H9 (cell line): Measurements from ENCODE around the gene HS3ST1. TPM values are rescaled to one million over a fixed set of nuclear protein-coding genes. Genes with fewer than 3 reads are reported as not detected.

Experiments
- DNase-seq: peaks from one replicate; pipeline ENCODE4 v3.0.0-alpha.2; 2017
- H2AFZ ChIP-seq: one replicate; pipeline ENCODE4 v1.6.1; 2013; ENCODE audit warnings: mild to moderate bottlenecking, low read length, control low read depth, moderate library complexity
- H2AK5ac ChIP-seq: 2 replicates; pipeline ENCODE4 v1.6.1; 2013; ENCODE audit warnings: low read length, control low read depth, mixed read lengths; ENCODE audit not compliant: insufficient read length
- H2BK120ac ChIP-seq: one replicate; pipeline ENCODE4 v1.6.1; 2013; ENCODE audit warnings: low read depth, mild to moderate bottlenecking, low read length, control low read depth, inconsistent platforms; ENCODE audit not compliant: poor library complexity, severe bottlenecking
- H2BK12ac ChIP-seq: 2 replicates; pipeline ENCODE4 v1.6.1; 2013; ENCODE audit warnings: low read length, control low read depth, mixed read lengths, low read depth; ENCODE audit not compliant: insufficient read length
- H2BK15ac ChIP-seq: 2 replicates; pipeline ENCODE4 v1.6.1; 2013; ENCODE audit warnings: low read depth, low read length, control low read depth
- H2BK20ac ChIP-seq: one replicate; pipeline ENCODE4 v1.6.1; 2013; ENCODE audit warnings: low read depth, mild to moderate bottlenecking, low read length, control low read depth, inconsistent platforms; ENCODE audit not compliant: poor library complexity, severe bottlenecking
- H2BK5ac ChIP-seq: 2 replicates; pipeline ENCODE4 v1.6.1; 2013; ENCODE audit warnings: low read length, control low read depth, mixed read lengths; ENCODE audit not compliant: insufficient read length
- H3K14ac ChIP-seq: 2 replicates; pipeline ENCODE4 v1.6.1; 2013; ENCODE audit warnings: low read length, control low read depth; ENCODE audit not compliant: insufficient read depth
- H3K18ac ChIP-seq: 2 replicates; pipeline ENCODE4 v1.6.1; 2013; ENCODE audit warnings: low read depth, mild to moderate bottlenecking, mixed read lengths, low read length, control low read depth; ENCODE audit not compliant: insufficient read length
- H3K23ac ChIP-seq: 2 replicates; pipeline ENCODE4 v1.6.1; 2013; ENCODE audit warnings: low read length, control low read depth, mixed read lengths, low read depth; ENCODE audit not compliant: insufficient read length
- H3K23me2 ChIP-seq: 2 replicates; pipeline ENCODE4 v1.6.1; 2013; ENCODE audit warnings: low read depth, mild to moderate bottlenecking, mixed read lengths, low read length, control low read depth; ENCODE audit not compliant: insufficient read length, poor library complexity, severe bottlenecking
- H3K27ac ChIP-seq: 2 replicates; pipeline ENCODE4 v1.5.1; 2013; ENCODE audit warnings: low read length, control low read depth, mixed read lengths, low read depth; ENCODE audit not compliant: insufficient read length
- H3K27me3 ChIP-seq: 2 replicates; pipeline ENCODE4 v1.6.1; 2013; ENCODE audit warnings: low read length, control low read depth, inconsistent platforms; ENCODE audit not compliant: insufficient read depth
- H3K4ac ChIP-seq: 2 replicates; pipeline ENCODE4 v1.6.1; 2013; ENCODE audit warnings: low read depth, mild to moderate bottlenecking, control low read depth, inconsistent platforms, low read length, moderate library complexity
- H3K4me1 ChIP-seq: 2 replicates; pipeline ENCODE4 v1.6.1; 2013; ENCODE audit warnings: low read length, control low read depth, inconsistent platforms; ENCODE audit not compliant: insufficient read depth
- H3K4me2 ChIP-seq: 2 replicates; pipeline ENCODE4 v1.6.1; 2013; ENCODE audit warnings: low read length, control low read depth, mixed read lengths; ENCODE audit not compliant: insufficient read length, insufficient read depth
- H3K56ac ChIP-seq: 2 replicates; pipeline ENCODE4 v1.6.1; 2013; ENCODE audit warnings: low read depth, mild to moderate bottlenecking, mixed read lengths, low read length, control low read depth; ENCODE audit not compliant: insufficient read length
- H3K79me1 ChIP-seq: 2 replicates; pipeline ENCODE4 v1.6.1; 2013; ENCODE audit warnings: low read depth, mild to moderate bottlenecking, moderate library complexity, low read length, control low read depth, inconsistent platforms; ENCODE audit not compliant: insufficient read depth, poor library complexity, severe bottlenecking
- H3K79me2 ChIP-seq: 2 replicates; pipeline ENCODE4 v1.6.1; 2013; ENCODE audit warnings: low read length, control low read depth, inconsistent platforms; ENCODE audit not compliant: insufficient read depth
- H3K9ac ChIP-seq: 2 replicates; pipeline ENCODE4 v1.6.1; 2013; ENCODE audit warnings: low read length, control low read depth, mixed read lengths; ENCODE audit not compliant: insufficient read length; ENCODE audit errors: extremely low read depth
- H3K9me3 ChIP-seq: one replicate; pipeline ENCODE4 v1.6.1; 2013; ENCODE audit warnings: low read depth, low read length, inconsistent platforms; ENCODE audit not compliant: control insufficient read depth
- H3T11ph ChIP-seq: one replicate; pipeline ENCODE4 v1.6.1; 2013; ENCODE audit warnings: mild to moderate bottlenecking, low read length, control low read depth, inconsistent platforms
- H4K20me1 ChIP-seq: one replicate; pipeline ENCODE4 v1.6.1; 2013; ENCODE audit not compliant: control insufficient read depth, insufficient read length, insufficient read depth
- H4K5ac ChIP-seq: 2 replicates; pipeline ENCODE4 v1.6.1; 2013; ENCODE audit warnings: low read depth, mild to moderate bottlenecking, mixed read lengths, low read length, control low read depth; ENCODE audit not compliant: insufficient read length
- H4K8ac ChIP-seq: replicated peaks from 2 replicates; pipeline ENCODE4 v1.6.1; 2013; ENCODE audit warnings: low read length, control low read depth, mixed read lengths, low read depth; ENCODE audit not compliant: insufficient read length
- H4K91ac ChIP-seq: 2 replicates; pipeline ENCODE4 v1.6.1; 2013; ENCODE audit warnings: low read depth, mild to moderate bottlenecking, moderate library complexity, mixed read lengths, low read length, control low read depth; ENCODE audit not compliant: insufficient read length
- H3K27ac Mint-ChIP-seq, 3 experiments: 2 replicates in 2 of 3; 3 replicates in 1 of 3; pipeline ENCODE4 v1.8.0; 2020 to 2021; ENCODE audit warnings: mixed read lengths in 3 of 3, mild to moderate bottlenecking in 1 of 3, moderate library complexity in 1 of 3
- H3K27me3 Mint-ChIP-seq: 2 replicates; pipeline ENCODE4 v1.8.0; 2021; ENCODE audit warnings: low read depth, mild to moderate bottlenecking, moderate library complexity, mixed read lengths
- H3K36me3 Mint-ChIP-seq, 3 experiments: 2 replicates in 2 of 3; 3 replicates in 1 of 3; pipeline ENCODE4 v1.8.0; 2020 to 2021; ENCODE audit warnings: low read depth in 3 of 3, mixed read lengths in 3 of 3; ENCODE audit not compliant: insufficient read depth in 1 of 3
- H3K4me1 Mint-ChIP-seq, 2 experiments: 2 replicates each; pipeline ENCODE4 v1.8.0; 2020; ENCODE audit warnings: mixed read lengths in 2 of 2
- H3K4me3 Mint-ChIP-seq, 2 experiments: 2 replicates in 1 of 2; 3 replicates in 1 of 2; pipeline ENCODE4 v1.8.0; 2020 to 2021; ENCODE audit warnings: mild to moderate bottlenecking in 2 of 2, mixed read lengths in 2 of 2, moderate library complexity in 1 of 2
- H3K9me3 Mint-ChIP-seq, 2 experiments: 2 replicates in 1 of 2; 3 replicates in 1 of 2; pipeline ENCODE4 v1.8.0; 2020; ENCODE audit warnings: mild to moderate bottlenecking in 2 of 2, mixed read lengths in 2 of 2, moderate library complexity in 1 of 2
- WGBS: extraction: QIAGEN DNeasy Blood & Tissue Kit; methylation state at CpG from one replicate; pipeline ENCODE4 v1.1.7; 2013; ENCODE audit warnings: missing lambda C conversion rate, low lambda C conversion rate, mixed read lengths; ENCODE audit not compliant: insufficient read length; ENCODE audit errors: extremely low coverage; 5-methylcytosine and 5-hydroxymethylcytosine counted together
- total RNA-seq: library from RNA; stranded (reverse); gene quantifications from 2 replicates; pipeline ENCODE4 v1.2.1, GENCODE V29; 2021
- TF ChIP-seq, protein P1 (sequence below): fragments of 200-600 bp; sonication (generic); conservative IDR thresholded peaks from 3 replicates; pipeline ENCODE4 v1.8.0; 2021; ENCODE audit warnings: antibody characterized with exemption, mild to moderate bottlenecking

HS3ST1 gene
- total RNA-seq, 1 experiment from 2014 or later: 0.04 TPM

DNA sequence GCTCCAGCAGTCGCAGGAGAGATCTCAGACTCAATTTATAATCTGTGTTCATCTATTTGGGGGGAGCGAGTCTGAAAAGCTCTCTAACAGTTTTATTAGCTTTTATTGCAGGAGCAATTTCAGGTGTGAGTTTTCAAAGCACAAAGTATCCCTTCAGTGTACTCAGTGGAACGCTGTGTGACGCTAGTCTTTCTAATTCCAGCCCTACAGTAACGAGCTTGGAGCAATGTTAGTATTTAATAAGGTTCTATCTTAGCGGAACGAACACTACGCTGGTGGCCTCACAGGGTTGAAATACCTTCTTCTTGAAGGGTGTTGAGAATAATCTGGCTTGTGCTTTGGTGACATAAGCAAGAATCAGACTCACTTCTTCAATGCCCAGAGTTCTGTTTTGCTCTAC lies 8.4 kb downstream of the HS3ST1 start:
- no peak overlapping the region for H3K27ac Mint-ChIP-seq
- H3K27ac ChIP-seq: no peak overlapping the region
- no CpG with 5 or more reads among the region's 8 CpGs for WGBS
- H3K56ac ChIP-seq: no peak overlapping the region
- no peak overlapping the region for H3K18ac ChIP-seq
- no peaks in the 10 kb centered on the region for H3K4me1 ChIP-seq
- H3K4me1 Mint-ChIP-seq: peaks cover 6 to 8% of the 10 kb centered on the region in 2 experiments; a peak in 3 of 4 replicates
- no peak overlapping the region for H2AFZ ChIP-seq
- H3K14ac ChIP-seq: no peak overlapping the region
- no peak overlapping the region for H3K9ac ChIP-seq
- TF ChIP-seq, protein P1, sequence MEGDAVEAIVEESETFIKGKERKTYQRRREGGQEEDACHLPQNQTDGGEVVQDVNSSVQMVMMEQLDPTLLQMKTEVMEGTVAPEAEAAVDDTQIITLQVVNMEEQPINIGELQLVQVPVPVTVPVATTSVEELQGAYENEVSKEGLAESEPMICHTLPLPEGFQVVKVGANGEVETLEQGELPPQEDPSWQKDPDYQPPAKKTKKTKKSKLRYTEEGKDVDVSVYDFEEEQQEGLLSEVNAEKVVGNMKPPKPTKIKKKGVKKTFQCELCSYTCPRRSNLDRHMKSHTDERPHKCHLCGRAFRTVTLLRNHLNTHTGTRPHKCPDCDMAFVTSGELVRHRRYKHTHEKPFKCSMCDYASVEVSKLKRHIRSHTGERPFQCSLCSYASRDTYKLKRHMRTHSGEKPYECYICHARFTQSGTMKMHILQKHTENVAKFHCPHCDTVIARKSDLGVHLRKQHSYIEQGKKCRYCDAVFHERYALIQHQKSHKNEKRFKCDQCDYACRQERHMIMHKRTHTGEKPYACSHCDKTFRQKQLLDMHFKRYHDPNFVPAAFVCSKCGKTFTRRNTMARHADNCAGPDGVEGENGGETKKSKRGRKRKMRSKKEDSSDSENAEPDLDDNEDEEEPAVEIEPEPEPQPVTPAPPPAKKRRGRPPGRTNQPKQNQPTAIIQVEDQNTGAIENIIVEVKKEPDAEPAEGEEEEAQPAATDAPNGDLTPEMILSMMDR: no peak
- no peak overlapping the region for H3K4ac ChIP-seq
- no peak for DNase-seq
- H2AK5ac ChIP-seq: no peak overlapping the region
- H3K23ac ChIP-seq: no peak overlapping the region
- H2BK120ac ChIP-seq: no peak overlapping the region
- no peak overlapping the region for H2BK20ac ChIP-seq
- no peaks in the 10 kb centered on the region for H3K9me3 ChIP-seq
- no peaks in the 10 kb centered on the region for H3K36me3 Mint-ChIP-seq
- no peak overlapping the region for H2BK12ac ChIP-seq
- H3T11ph ChIP-seq: no peak overlapping the region
- no peak overlapping the region for H2BK5ac ChIP-seq
- H4K8ac ChIP-seq: no peak overlapping the region
- H4K5ac ChIP-seq: no peak overlapping the region
- no peaks in the 10 kb centered on the region for H4K20me1 ChIP-seq
- no peaks in the 10 kb centered on the region for H3K79me1 ChIP-seq
- H3K27me3 ChIP-seq: no peaks in the 10 kb centered on the region
- H3K4me2 ChIP-seq: no peak overlapping the region
- no peak overlapping the region for H4K91ac ChIP-seq
- H3K79me2 ChIP-seq: no peaks in the 10 kb centered on the region
- no peaks in the 10 kb centered on the region for H3K9me3 Mint-ChIP-seq
- no peak overlapping the region for H3K4me3 Mint-ChIP-seq
- peaks cover 10% of the 10 kb centered on the region for H3K27me3 Mint-ChIP-seq
- no peaks in the 10 kb centered on the region for H3K23me2 ChIP-seq
- no peak overlapping the region for H2BK15ac ChIP-seq
